ENCODE measurements around the gene MCM9.

The MCM9 gene

DNA sequence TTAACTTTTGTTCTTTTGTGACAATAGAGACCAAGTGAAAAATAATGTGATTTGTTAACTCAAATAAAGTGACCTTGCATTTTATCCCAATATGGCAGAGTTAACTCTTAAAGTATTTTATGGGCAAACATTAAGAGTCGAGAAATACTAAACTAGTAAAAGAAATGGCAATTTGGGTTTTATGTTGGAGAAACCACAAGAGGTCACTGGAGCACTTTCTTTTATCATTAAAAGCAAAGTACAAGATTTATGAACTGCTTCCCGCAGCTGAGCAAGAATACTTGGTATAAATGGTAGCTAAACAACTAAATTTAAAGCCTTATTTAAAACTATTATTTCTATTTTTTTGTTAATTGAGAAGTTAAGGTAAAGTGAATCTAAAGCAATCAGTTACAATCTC is 33.5 kb upstream of the MCM9 start:
- no peak overlapping the region for H3K27ac ChIP-seq (ENCODE audit: low read length)
- no peaks in the 10 kb centered on the region for H3K36me3 ChIP-seq (replicated peaks; ENCODE audit: low read depth, low read length)
- H3K27me3 ChIP-seq (ENCODE audit: low read depth, low read length) = no peaks in the 10 kb centered on the region
- no peak overlapping the region for H3K9ac ChIP-seq (ENCODE audit: low read length)
- no peak overlapping the region for H3K4me3 ChIP-seq (ENCODE audit: low read length)
- no peaks in the 10 kb centered on the region for H3K79me2 ChIP-seq (ENCODE audit: low read length)
- H3K4me2 ChIP-seq (ENCODE audit: low read length) = no peak overlapping the region
- no peak overlapping the region for H2AFZ ChIP-seq (ENCODE audit: low read depth, low read length)
- H4K20me1 ChIP-seq (ENCODE audit: insufficient read depth, low read length) = no peaks in the 10 kb centered on the region
- TF ChIP-seq, protein P1, sequence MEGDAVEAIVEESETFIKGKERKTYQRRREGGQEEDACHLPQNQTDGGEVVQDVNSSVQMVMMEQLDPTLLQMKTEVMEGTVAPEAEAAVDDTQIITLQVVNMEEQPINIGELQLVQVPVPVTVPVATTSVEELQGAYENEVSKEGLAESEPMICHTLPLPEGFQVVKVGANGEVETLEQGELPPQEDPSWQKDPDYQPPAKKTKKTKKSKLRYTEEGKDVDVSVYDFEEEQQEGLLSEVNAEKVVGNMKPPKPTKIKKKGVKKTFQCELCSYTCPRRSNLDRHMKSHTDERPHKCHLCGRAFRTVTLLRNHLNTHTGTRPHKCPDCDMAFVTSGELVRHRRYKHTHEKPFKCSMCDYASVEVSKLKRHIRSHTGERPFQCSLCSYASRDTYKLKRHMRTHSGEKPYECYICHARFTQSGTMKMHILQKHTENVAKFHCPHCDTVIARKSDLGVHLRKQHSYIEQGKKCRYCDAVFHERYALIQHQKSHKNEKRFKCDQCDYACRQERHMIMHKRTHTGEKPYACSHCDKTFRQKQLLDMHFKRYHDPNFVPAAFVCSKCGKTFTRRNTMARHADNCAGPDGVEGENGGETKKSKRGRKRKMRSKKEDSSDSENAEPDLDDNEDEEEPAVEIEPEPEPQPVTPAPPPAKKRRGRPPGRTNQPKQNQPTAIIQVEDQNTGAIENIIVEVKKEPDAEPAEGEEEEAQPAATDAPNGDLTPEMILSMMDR (IDR thresholded peaks at IDR 0.05; ENCODE audit: low read depth, low read length) = peak; percentile 45
- no peak for TF ChIP-seq EZH2phosphoT487 (IDR thresholded peaks at IDR 0.05; ENCODE audit: low read depth)
- peaks cover 4% of the 10 kb centered on the region for H3K4me1 ChIP-seq (ENCODE audit: low read length)
- H3K9me3 ChIP-seq (ENCODE audit: insufficient read depth, low read length) = no peaks in the 10 kb centered on the region

DNA sequence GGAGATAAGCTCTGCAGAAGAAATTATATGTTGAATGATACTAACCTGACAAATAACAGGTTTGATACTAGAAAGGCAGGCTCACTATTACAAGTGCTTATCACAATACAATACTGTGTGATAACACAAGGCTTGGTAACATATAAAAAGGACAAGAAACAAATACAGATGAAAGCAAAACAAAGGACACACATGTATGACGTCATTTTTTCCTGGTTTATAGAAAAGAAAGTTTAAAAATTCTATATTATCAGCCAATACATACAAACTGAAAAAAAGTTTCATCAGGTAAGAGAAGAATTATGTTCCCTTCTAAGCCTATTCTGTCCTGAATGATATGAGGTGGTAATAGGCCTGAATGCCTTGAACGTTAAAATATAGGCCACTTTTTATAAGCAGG is 32.3 kb upstream of the MCM9 start:
- Histone ChIP-seq H4K20me1 (ENCODE audit: insufficient read depth, low read length) (no peaks in the 10 kb centered on the region), H3K4me3 (ENCODE audit: low read length) (no peak overlapping the region), H3K4me2 (ENCODE audit: low read length) (no peak overlapping the region), H3K27ac (ENCODE audit: low read length) (no peak overlapping the region), H3K79me2 (ENCODE audit: low read length) (no peaks in the 10 kb centered on the region), H3K4me1 (ENCODE audit: low read length) (peaks cover 4% of the 10 kb centered on the region), H2AFZ (ENCODE audit: low read depth, low read length) (no peak overlapping the region), H3K9me3 (ENCODE audit: insufficient read depth, low read length) (no peaks in the 10 kb centered on the region), H3K27me3 (ENCODE audit: low read depth, low read length) (no peaks in the 10 kb centered on the region), H3K9ac (ENCODE audit: low read length) (no peak overlapping the region), H3K36me3 (replicated peaks; ENCODE audit: low read depth, low read length) (no peaks in the 10 kb centered on the region)
- no peak for TF ChIP-seq EZH2phosphoT487 (IDR thresholded peaks at IDR 0.05; ENCODE audit: low read depth)
- TF ChIP-seq, protein P1 (IDR thresholded peaks at IDR 0.05; ENCODE audit: low read depth, low read length) = no peak

DNA sequence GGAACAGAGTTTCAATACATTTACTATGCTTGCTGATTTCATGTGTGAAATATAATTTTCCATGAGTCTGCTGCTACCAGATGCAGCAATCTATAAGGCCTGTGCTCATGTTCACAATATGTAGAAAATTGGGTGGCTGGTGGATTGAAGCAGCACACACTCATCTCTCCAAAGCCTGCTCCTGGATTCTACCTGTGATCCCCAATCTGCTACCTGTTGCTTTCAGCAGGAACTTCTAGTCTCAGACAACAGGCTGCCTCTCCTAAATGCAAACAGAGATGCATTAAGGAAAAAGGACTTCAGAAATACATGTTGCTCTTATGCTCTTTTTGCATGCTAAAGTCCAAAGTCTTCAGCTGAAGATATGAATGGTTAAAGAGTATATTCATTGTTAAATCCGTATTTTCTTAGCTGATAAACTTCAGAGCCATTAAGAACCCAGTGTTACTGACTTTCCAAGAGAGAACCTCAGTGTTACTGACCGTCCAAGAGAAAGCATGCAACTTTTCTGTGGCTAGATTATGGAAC is 30.9 kb upstream of the MCM9 start:
- H3K9me3 ChIP-seq (ENCODE audit: insufficient read depth, low read length) = no peaks in the 10 kb centered on the region
- H3K4me1 ChIP-seq (ENCODE audit: low read length) = peaks cover 4% of the 10 kb centered on the region
- H3K9ac ChIP-seq (ENCODE audit: low read length) = no peak overlapping the region
- no peak overlapping the region for H3K4me3 ChIP-seq (ENCODE audit: low read length)
- H2AFZ ChIP-seq (ENCODE audit: low read depth, low read length) = no peak overlapping the region
- no peaks in the 10 kb centered on the region for H3K27me3 ChIP-seq (ENCODE audit: low read depth, low read length)
- H3K27ac ChIP-seq (ENCODE audit: low read length) = no peak overlapping the region
- no peaks in the 10 kb centered on the region for H3K79me2 ChIP-seq (ENCODE audit: low read length)
- no peaks in the 10 kb centered on the region for H3K36me3 ChIP-seq (replicated peaks; ENCODE audit: low read depth, low read length)
- no peaks in the 10 kb centered on the region for H4K20me1 ChIP-seq (ENCODE audit: insufficient read depth, low read length)
- H3K4me2 ChIP-seq (ENCODE audit: low read length) = no peak overlapping the region
- TF ChIP-seq EZH2phosphoT487 (IDR thresholded peaks at IDR 0.05; ENCODE audit: low read depth) = no peak
- TF ChIP-seq, protein P1 (IDR thresholded peaks at IDR 0.05; ENCODE audit: low read depth, low read length) = no peak

DNA sequence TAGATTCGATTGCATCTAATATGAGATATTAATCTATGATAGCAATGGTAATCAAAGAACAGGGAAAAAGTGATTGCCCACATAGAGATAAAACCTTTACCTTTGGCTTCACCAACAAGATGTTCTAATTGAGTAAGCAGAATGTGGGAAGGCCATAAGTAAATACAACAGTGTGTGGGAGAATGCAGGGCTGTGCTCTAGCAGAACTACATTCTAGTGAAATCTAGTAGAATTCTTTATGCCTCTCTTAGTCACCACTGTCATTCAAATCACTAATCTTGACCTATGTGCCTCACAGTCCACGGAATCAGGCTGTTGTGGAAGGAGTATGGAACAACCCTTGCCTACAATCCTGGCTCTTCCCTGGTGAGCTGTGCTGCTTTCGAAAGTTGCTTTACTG is 30.4 kb upstream of the MCM9 start:
- Histone ChIP-seq H3K9ac (ENCODE audit: low read length) (no peak overlapping the region), H3K27me3 (ENCODE audit: low read depth, low read length) (no peaks in the 10 kb centered on the region), H3K4me1 (ENCODE audit: low read length) (peaks cover 4% of the 10 kb centered on the region), H3K36me3 (replicated peaks; ENCODE audit: low read depth, low read length) (no peaks in the 10 kb centered on the region), H4K20me1 (ENCODE audit: insufficient read depth, low read length) (no peaks in the 10 kb centered on the region), H2AFZ (ENCODE audit: low read depth, low read length) (no peak overlapping the region), H3K9me3 (ENCODE audit: insufficient read depth, low read length) (no peaks in the 10 kb centered on the region), H3K4me2 (ENCODE audit: low read length) (no peak overlapping the region), H3K79me2 (ENCODE audit: low read length) (no peaks in the 10 kb centered on the region), H3K27ac (ENCODE audit: low read length) (no peak overlapping the region), H3K4me3 (ENCODE audit: low read length) (no peak overlapping the region)
- TF ChIP-seq EZH2phosphoT487 (IDR thresholded peaks at IDR 0.05; ENCODE audit: low read depth) = no peak
- TF ChIP-seq, protein P1 (IDR thresholded peaks at IDR 0.05; ENCODE audit: low read depth, low read length) = no peak
